IPS-NIHi7 (cell line): ENCODE results near the gene CERK.
"Not testable (repeated sequence)": the region's sequence is repeated elsewhere in the genome, so short reads cannot be mapped to it uniquely, and the experiment has no call there.

ENCODE experiments used
- DNase-seq: peaks from one replicate; pipeline ENCODE4 v3.0.0; 2012; ENCODE audit warnings: mixed read lengths; ENCODE audit errors: extremely low spot score

CERK gene

DNA sequence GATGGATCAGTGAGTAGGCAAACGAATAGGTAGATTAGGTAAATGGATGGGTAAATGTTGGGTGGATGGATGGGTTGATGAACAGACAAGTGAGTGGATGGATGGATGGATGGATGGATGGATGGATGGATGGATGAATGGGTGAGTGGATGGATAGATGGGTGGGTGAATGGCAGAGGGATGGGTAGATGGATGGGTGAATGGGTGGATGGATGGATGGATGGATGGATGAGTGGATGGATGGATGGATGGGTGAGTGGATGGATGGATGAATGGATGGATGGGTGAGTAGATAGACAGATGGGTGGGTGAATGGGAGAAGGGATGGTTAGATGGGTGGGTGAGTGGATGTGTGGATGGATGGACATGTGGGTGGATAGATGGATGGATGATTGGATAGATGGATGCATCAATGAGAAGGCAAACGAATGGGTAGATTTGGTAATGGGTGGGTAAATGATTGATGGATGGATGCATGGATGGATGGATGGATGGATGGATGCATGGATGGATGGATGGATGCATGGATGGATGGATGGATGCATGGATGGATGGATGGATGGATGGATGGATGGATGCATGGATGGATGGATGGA, 89.7 kb downstream of the CERK start:
- not testable (repeated sequence) for DNase-seq

GRCh38 chr22:46646531-46647215, 91.4 kb downstream of the CERK start:
- no peak for DNase-seq

GRCh38 chr22:46642840-46643480, 95.1 kb downstream of the CERK start:
- DNase-seq, result not testable (repeated sequence)

- DNase-seq, result no peak
Measured at GRCh38 chr22:46641811-46642266, 96.2 kb downstream of the CERK start.

DNA sequence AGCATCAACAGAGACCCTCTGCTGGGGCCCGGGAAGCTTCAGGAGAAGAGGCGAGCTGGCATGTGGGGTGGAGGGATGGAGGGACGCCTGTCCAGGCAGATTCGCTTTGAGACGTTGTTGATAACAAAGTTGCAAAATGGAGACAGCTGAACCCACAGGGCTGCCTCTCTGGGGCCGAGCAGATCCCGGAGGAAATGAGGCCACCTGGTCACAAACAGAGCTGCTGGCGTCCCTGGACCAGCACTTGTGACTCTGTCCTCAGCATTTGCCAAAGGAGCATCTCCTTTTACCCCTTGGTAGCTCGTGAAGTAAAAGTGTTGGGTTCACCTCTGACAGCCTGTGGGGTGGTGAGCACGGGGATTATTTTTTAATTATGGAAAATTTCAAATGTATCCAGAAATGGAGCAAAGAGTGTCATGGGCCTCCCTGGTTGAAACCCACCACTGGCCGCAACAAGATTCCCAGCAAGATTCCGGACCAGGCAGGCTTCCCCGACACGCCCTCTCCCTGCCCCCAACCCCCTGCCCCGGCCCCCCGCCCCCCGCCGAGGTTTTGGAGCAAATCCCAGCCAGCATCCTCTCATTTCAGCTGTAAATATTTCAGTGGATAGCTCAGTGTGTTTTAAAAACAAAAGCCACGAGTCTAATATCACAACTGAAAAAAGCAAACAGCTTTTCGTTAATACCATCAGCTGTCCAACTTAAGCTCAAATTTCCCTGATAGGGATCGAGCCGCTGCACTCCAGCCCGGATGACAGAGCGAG, 97.6 kb downstream of the CERK start:
- no peak for DNase-seq

DNA sequence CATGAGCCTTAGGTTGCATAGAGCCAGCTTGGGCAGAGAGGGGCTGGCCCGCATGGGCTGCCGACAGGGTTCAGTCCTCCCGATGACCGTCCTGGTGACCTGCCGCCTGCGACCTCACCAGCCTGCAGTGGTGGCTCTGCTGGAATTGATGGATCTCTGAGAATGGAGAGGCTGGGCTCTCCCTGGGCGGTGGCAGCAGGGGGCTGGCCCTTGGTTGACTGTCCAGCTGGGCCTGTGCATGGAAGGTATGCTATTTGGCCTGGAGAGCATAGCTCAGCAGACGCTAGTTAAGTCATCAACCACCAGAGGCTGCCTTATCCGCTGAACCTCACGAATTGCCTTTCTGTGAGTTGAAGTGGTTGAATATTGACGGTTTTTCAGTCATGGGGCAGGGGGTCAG, 98.2 kb downstream of the CERK start:
- no peak for DNase-seq

DNA sequence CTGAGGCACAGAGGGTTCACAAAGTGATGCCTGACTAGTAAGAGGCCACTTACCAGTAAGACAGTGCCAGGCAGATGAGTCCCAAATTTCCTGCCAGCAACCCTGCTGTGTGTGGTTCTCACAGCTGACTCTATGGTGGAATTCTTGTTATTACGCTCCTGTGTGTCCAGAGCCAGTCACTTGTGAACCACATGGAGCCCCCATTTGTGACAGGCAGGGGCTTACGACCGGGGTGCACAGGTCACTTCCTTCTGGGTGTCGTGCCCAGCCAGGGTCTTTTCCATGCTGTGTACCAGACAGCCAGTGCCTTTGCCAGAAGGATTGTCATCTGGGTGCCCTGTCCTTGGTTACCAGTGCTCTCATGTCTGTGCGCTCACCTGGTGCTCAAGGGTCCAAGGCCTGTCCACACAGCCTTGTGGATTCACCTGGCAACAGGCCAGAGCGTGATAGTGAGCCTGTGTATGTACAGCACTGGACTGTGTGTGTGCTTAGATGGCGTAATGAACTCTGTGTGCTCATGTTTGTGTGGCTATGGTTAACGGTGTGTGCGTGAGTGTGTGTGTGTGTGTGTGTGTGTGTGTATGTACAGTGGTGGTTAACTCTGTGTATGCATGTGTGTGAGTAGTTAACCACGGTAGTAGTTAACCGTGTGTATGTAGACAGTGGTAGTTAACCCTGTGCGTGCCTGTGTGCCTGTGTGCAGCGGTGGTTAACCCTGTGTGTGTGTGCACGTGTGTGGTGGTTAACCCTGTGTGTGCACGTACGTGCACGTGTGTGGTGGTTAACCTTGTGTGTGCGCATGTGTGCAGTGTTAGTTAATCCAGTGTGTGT, 99.2 kb downstream of the CERK start:
- DNase-seq, result no peak

- no peak for DNase-seq
Measured at GRCh38 chr22:46637711-46638600, 100.1 kb downstream of the CERK start.

GRCh38 chr22:46636221-46637002, 101.6 kb downstream of the CERK start:
- DNase-seq, result no peak

GRCh38 chr22:46635756-46636155, 102.3 kb downstream of the CERK start:
- peak; percentile 68 for DNase-seq

DNA sequence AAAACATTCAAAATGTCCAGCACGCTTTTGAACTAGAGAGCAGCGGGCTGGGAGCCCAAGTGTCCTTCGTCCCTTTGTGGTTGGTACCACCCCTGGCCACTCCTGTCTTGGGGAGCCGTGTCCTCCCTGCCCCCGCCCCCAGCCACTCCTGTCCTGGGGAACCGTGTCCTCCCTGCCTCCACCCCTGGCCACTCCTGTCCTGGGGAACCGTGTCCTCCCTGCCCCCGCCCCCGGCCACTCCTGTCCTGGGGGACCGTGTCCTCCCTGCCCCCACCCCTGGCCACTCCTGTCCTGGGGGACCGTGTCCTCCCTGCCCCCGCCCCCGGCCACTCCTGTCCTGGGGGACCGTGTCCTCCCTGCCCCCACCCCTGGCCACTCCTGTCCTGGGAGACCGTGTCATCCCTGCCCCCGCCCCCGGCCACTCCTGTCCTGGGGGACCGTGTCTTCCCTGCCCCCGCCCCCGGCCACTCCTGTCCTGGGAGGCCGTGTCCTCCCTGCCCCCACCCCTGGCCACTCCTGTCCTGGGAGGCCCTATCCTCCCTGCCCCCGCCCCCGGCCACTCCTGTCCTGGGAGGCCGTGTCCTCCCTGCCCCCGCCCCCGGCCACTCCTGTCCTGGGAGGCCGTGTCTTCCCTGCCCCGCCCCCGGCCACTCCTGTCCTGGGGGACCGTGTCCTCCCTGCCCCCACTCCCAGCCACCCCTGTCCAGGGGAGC, 102.9 kb downstream of the CERK start:
- not testable (repeated sequence) for DNase-seq
